MM.1S (cell line): ENCODE data around the gene MYO1H.
"Not testable (repeated sequence)": the region's sequence is repeated elsewhere in the genome, so short reads cannot be mapped to it uniquely, and the experiment has no call there.

Experiments
- EZH2 ChIP-seq: fragments of 300-600 bp; sonication (generic); optimal IDR thresholded peaks from 2 replicates; pipeline ENCODE3; 2017; ENCODE audit warnings: low read depth, mild to moderate bottlenecking, antibody characterized with exemption, low read length, mixed read lengths
- EZH2phosphoT487 ChIP-seq: fragments of 300-600 bp; sonication (generic); IDR thresholded peaks from 2 replicates; pipeline ENCODE4 v1.6.1; 2018; ENCODE audit warnings: antibody characterized with exemption, low read length
- TF ChIP-seq, protein P1 (sequence below): fragments of 300-600 bp; sonication (generic); IDR thresholded peaks from 2 replicates; pipeline ENCODE4 v1.5.1; 2016; ENCODE audit warnings: antibody characterized with exemption, low read length, mixed read lengths

DNA sequence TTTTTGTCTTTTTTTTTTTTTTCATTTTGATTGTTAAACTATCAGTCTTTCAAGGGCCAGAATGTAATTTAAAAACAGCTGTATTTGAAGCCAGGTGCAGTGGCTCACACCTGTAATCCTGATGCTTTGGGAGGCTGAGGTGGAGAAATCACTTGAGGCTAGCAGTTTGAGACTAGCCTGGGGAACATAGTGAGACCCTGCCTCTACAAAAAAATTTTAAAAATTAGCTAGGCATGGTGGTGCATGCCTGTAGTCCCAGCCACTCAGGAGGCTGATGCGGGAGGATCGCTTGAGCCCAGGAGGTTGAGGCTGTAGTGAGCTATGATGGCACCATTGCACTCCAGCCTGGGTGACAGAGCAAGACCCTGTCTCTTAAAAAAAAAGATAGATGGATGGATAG, 57.1 kb downstream of the MYO1H start:
- TF ChIP-seq, protein P1, sequence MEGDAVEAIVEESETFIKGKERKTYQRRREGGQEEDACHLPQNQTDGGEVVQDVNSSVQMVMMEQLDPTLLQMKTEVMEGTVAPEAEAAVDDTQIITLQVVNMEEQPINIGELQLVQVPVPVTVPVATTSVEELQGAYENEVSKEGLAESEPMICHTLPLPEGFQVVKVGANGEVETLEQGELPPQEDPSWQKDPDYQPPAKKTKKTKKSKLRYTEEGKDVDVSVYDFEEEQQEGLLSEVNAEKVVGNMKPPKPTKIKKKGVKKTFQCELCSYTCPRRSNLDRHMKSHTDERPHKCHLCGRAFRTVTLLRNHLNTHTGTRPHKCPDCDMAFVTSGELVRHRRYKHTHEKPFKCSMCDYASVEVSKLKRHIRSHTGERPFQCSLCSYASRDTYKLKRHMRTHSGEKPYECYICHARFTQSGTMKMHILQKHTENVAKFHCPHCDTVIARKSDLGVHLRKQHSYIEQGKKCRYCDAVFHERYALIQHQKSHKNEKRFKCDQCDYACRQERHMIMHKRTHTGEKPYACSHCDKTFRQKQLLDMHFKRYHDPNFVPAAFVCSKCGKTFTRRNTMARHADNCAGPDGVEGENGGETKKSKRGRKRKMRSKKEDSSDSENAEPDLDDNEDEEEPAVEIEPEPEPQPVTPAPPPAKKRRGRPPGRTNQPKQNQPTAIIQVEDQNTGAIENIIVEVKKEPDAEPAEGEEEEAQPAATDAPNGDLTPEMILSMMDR: not testable (repeated sequence)
- TF ChIP-seq EZH2phosphoT487, EZH2: not testable (repeated sequence)
